ACHN (cell line): ENCODE data around the gene RAPGEF6.
"Not testable (repeated sequence)": the region's sequence is repeated elsewhere in the genome, so short reads cannot be mapped to it uniquely, and the experiment has no call there.

ENCODE experiments used
- DNase-seq: peaks from one replicate; pipeline ENCODE4 v3.0.0-alpha.2; 2015
- in situ Hi-C: cut with HindIII; loops from 2 replicates; pipeline ENCODE4 v1.10.0; 2017; ENCODE audit warnings: low sequenced_read_pairs, low pct_ligation_motif_present, low pct_unique_long_range_greater_than_20kb

The RAPGEF6 gene

GRCh38 chr5:131617140-131617822 lies 17.7 kb downstream of the RAPGEF6 start:
- no peak for DNase-seq
- in situ Hi-C loops, result no loop called here

GRCh38 chr5:131615957-131616356 lies 19.1 kb downstream of the RAPGEF6 start:
- no peak for DNase-seq
- in situ Hi-C loops, result no loop called here

- no peak for DNase-seq
- in situ Hi-C loops, result no loop called here
Observed at GRCh38 chr5:131613423-131613822, 21.6 kb downstream of the RAPGEF6 start.

GRCh38 chr5:131611064-131611381 lies 24.0 kb downstream of the RAPGEF6 start:
- DNase-seq, result no peak

GRCh38 chr5:131610198-131611063 lies 24.6 kb downstream of the RAPGEF6 start:
- in situ Hi-C loops, result no loop called here

More at GRCh38 chr5:131611064-131611381, 24.0 kb downstream of the RAPGEF6 start:
- in situ Hi-C loops, result no loop called here

GRCh38 chr5:131609774-131610173 lies 25.3 kb downstream of the RAPGEF6 start:
- in situ Hi-C loops, result no loop called here
- DNase-seq, result no peak

More at GRCh38 chr5:131610198-131611063, 24.6 kb downstream of the RAPGEF6 start:
- DNase-seq, result peak; percentile 88

GRCh38 chr5:131608597-131608996 lies 26.4 kb downstream of the RAPGEF6 start:
- no peak for DNase-seq
- in situ Hi-C loops, result no loop called here

- in situ Hi-C loops, result no loop called here
- no peak for DNase-seq
Observed at GRCh38 chr5:131607903-131608540, 27.0 kb downstream of the RAPGEF6 start.

GRCh38 chr5:131607418-131607817 lies 27.6 kb downstream of the RAPGEF6 start:
- in situ Hi-C loops, result no loop called here
- DNase-seq, result no peak

GRCh38 chr5:131605086-131605485 lies 29.9 kb downstream of the RAPGEF6 start:
- no peak for DNase-seq
- in situ Hi-C loops, result no loop called here

- DNase-seq, result no peak
- in situ Hi-C loops, result no loop called here
Observed at GRCh38 chr5:131595088-131596033, 39.7 kb downstream of the RAPGEF6 start.

GRCh38 chr5:131593921-131594320 lies 41.1 kb downstream of the RAPGEF6 start:
- in situ Hi-C loops, result no loop called here
- DNase-seq, result no peak

- DNase-seq, in situ Hi-C loops: not testable (repeated sequence)
Observed at GRCh38 chr5:131593436-131593835, 41.6 kb downstream of the RAPGEF6 start.

GRCh38 chr5:131589510-131590348 lies 45.3 kb downstream of the RAPGEF6 start:
- peak; percentile 55 for DNase-seq
- in situ Hi-C loops, result no loop called here

- peak; percentile 13 for DNase-seq
- in situ Hi-C loops, result no loop called here
Observed at GRCh38 chr5:131587541-131587940, 47.5 kb downstream of the RAPGEF6 start.

- in situ Hi-C loops, result no loop called here
Observed at GRCh38 chr5:131581702-131582101, 53.3 kb downstream of the RAPGEF6 start.

GRCh38 chr5:131579917-131580671 lies 54.9 kb downstream of the RAPGEF6 start:
- in situ Hi-C loops, result no loop called here
- no peak for DNase-seq

More at GRCh38 chr5:131581702-131582101, 53.3 kb downstream of the RAPGEF6 start:
- DNase-seq, result no peak
